NCI-H1048 (cell line): ENCODE data around the gene PLEKHO2.

Experiments
- DNase-seq: peaks from one replicate; lab custom pipeline; 2025; lab: John Stamatoyannopoulos, UW

Gene PLEKHO2

GRCh38 chr15:64857421-64857820 is 15.7 kb downstream of the PLEKHO2 start:
- no peak for DNase-seq

GRCh38 chr15:64858021-64858575 is 16.4 kb downstream of the PLEKHO2 start:
- no peak for DNase-seq

GRCh38 chr15:64859226-64859625 is 17.5 kb downstream of the PLEKHO2 start:
- no peak for DNase-seq

GRCh38 chr15:64861331-64861730 is 19.6 kb downstream of the PLEKHO2 start:
- no peak for DNase-seq

- DNase-seq = no peak
Observed at GRCh38 chr15:64861960-64862359, 20.2 kb downstream of the PLEKHO2 start.

- no peak for DNase-seq
Observed at GRCh38 chr15:64862408-64862807, 20.7 kb downstream of the PLEKHO2 start.

- no peak for DNase-seq
Observed at GRCh38 chr15:64864068-64864467, 22.4 kb downstream of the PLEKHO2 start.

- no peak for DNase-seq
Observed at GRCh38 chr15:64865126-64865997, 23.6 kb downstream of the PLEKHO2 start.

GRCh38 chr15:64865998-64866520 is 24.3 kb downstream of the PLEKHO2 start:
- no peak for DNase-seq

- DNase-seq = no peak
Observed at GRCh38 chr15:64869501-64869900, 27.8 kb downstream of the PLEKHO2 start.

- DNase-seq = no peak
Observed at GRCh38 chr15:64870353-64870752, 28.6 kb downstream of the PLEKHO2 start.

- no peak for DNase-seq
Observed at GRCh38 chr15:64875641-64876223, 34.0 kb downstream of the PLEKHO2 start.

GRCh38 chr15:64877435-64877834 is 35.7 kb downstream of the PLEKHO2 start:
- DNase-seq = no peak

GRCh38 chr15:64878705-64879104 is 37.0 kb downstream of the PLEKHO2 start:
- no peak for DNase-seq

- no peak for DNase-seq
Observed at GRCh38 chr15:64883100-64883581, 41.4 kb downstream of the PLEKHO2 start.

GRCh38 chr15:64883997-64884511 is 42.3 kb downstream of the PLEKHO2 start:
- no peak for DNase-seq

- DNase-seq = no peak
Observed at GRCh38 chr15:64884679-64885078, 43.0 kb downstream of the PLEKHO2 start.

GRCh38 chr15:64888336-64888735 is 46.6 kb downstream of the PLEKHO2 start:
- DNase-seq = no peak

- DNase-seq = no peak
Observed at GRCh38 chr15:64891561-64891960, 49.8 kb downstream of the PLEKHO2 start.

- no peak for DNase-seq
Observed at GRCh38 chr15:64892847-64893403, 51.2 kb downstream of the PLEKHO2 start.

GRCh38 chr15:64893481-64894394 is 52.0 kb downstream of the PLEKHO2 start:
- DNase-seq = no peak
